Fibroblast of lung (primary cell): ENCODE data around the gene RAB20. TPM values are rescaled to one million over a fixed set of nuclear protein-coding genes. Genes with fewer than 3 reads are reported as not detected.

ENCODE experiments used
- DNase-seq, 2 donors: peaks; one replicate each; pipeline versions ENCODE4 v3.0.0 to v3.0.0-alpha.2; 2010; ENCODE audit warnings: low read depth in 2 of 2
- H2AFZ ChIP-seq: 2 replicates; pipeline ENCODE4 v1.5.1; 2012; ENCODE audit warnings: low read length, control low read depth, inconsistent platforms
- H3K27ac ChIP-seq: 2 replicates; pipeline ENCODE4 v1.5.1; 2011; ENCODE audit warnings: low read length, control low read depth; ENCODE audit not compliant: insufficient read depth
- H3K27me3 ChIP-seq: 2 replicates; pipeline ENCODE4 v1.5.1; 2011; ENCODE audit warnings: mild to moderate bottlenecking, low read length; ENCODE audit not compliant: control insufficient read depth, insufficient read depth
- H3K36me3 ChIP-seq: 2 replicates; pipeline ENCODE4 v1.5.1; 2011; ENCODE audit warnings: low read length; ENCODE audit not compliant: control insufficient read depth, insufficient read depth
- H3K4me1 ChIP-seq: 2 replicates; pipeline ENCODE4 v1.5.1; 2011; ENCODE audit warnings: low read length; ENCODE audit not compliant: control insufficient read depth, insufficient read depth; ENCODE audit errors: extremely low read depth
- H3K4me2 ChIP-seq: 2 replicates; pipeline ENCODE4 v1.5.1; 2011; ENCODE audit warnings: low read length, control low read depth; ENCODE audit not compliant: insufficient read depth; ENCODE audit errors: extremely low read depth
- H3K4me3 ChIP-seq, 4 experiments: fragments of 200-600 bp in 1 of 4; sonication (generic) in 1 of 4; replicated peaks in 1 of 4; 2 replicates each; pipeline ENCODE4 v1.5.1; 2011 to 2016; ENCODE audit warnings: low read length in 4 of 4, low read depth in 3 of 4, mild to moderate bottlenecking in 3 of 4, control low read depth in 2 of 4, inconsistent platforms in 1 of 4, mixed read lengths in 1 of 4; ENCODE audit not compliant: insufficient read depth in 1 of 4; ENCODE audit errors: control extremely low read depth in 1 of 4
- H3K79me2 ChIP-seq: 2 replicates; pipeline ENCODE4 v1.5.1; 2012; ENCODE audit warnings: mild to moderate bottlenecking, low read length, inconsistent platforms; ENCODE audit not compliant: control insufficient read depth, insufficient read depth
- H3K9ac ChIP-seq: 2 replicates; pipeline ENCODE4 v1.5.1; 2011; ENCODE audit warnings: mild to moderate bottlenecking, low read length, control low read depth; ENCODE audit not compliant: insufficient read depth
- H3K9me3 ChIP-seq: 2 replicates; pipeline ENCODE4 v1.5.1; 2012; ENCODE audit warnings: low read depth, low read length; ENCODE audit not compliant: control insufficient read depth, insufficient read depth
- H4K20me1 ChIP-seq: 2 replicates; pipeline ENCODE4 v1.5.1; 2011; ENCODE audit warnings: low read length; ENCODE audit not compliant: control insufficient read depth, insufficient read depth; ENCODE audit errors: extremely low read depth
- CTCF ChIP-seq, 2 donors: IDR thresholded peaks in 1 of 2; conservative IDR thresholded peaks in 1 of 2; 1 replicate in 1 of 2; 2 replicates in 1 of 2; pipeline ENCODE4 v1.5.1; 2011 to 2012; ENCODE audit warnings: low read length in 2 of 2, control low read depth in 1 of 2, inconsistent platforms in 1 of 2, low read depth in 1 of 2, mild to moderate bottlenecking in 1 of 2
- EZH2 ChIP-seq: IDR thresholded peaks from 2 replicates; pipeline ENCODE4 v1.5.1; 2012; ENCODE audit warnings: low read length, control low read depth, mild to moderate bottlenecking; ENCODE audit errors: missing control alignments
- polyA plus RNA-seq, 2 donors: library from polyadenylated mRNA; depleted of rRNA in 1 of 2; stranded (reverse) in 1 of 2; unstranded in 1 of 2; fragments of >200 nt; gene quantifications; 2 replicates each; pipeline ENCODE4 v1.2.1, GENCODE V29; 2011 to 2012; ENCODE audit warnings: missing spikeins in 1 of 2
- total RNA-seq: library from RNA; depleted of rRNA; stranded (reverse); fragments of >200 nt; gene quantifications from 2 replicates; pipeline ENCODE4 v1.2.1, GENCODE V29; 2014

Gene RAB20
- total and polyA plus RNA-seq, 2 donors (not counting 1 experiment from before 2014, with no cell fraction given) = 3.5 to 4.3 TPM

DNA sequence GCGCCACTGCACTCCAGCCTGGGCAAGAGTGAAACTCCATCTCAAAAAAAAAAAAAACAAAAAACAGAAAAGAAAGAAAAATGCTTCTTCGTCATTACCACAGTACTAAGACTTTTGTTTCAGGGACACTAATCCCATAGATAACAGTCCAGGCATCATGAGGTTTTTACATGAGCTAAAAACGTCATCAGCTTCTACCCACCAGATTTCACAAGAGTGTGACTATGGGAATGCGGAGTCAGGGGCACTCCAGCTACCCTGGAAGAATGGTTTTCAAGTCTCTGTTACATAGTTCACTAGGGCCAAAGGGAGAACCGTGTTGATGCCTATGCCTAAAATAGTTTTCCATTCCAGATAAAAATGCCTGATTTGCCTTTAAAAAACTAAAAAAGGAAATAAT lies 33.2 kb downstream of the RAB20 start:
- Histone ChIP-seq H3K4me1 (no peaks in the 10 kb centered on the region), H3K4me2 (no peak overlapping the region), H3K4me3 (no peak overlapping the region), H3K79me2 (no peaks in the 10 kb centered on the region), H3K36me3 (no peaks in the 10 kb centered on the region), H4K20me1 (no peaks in the 10 kb centered on the region), H3K9me3 (no peaks in the 10 kb centered on the region), H3K9ac (no peak overlapping the region), H3K27me3 (no peaks in the 10 kb centered on the region), H2AFZ (no peak overlapping the region), H3K27ac (no peak overlapping the region)
- TF ChIP-seq CTCF (conservative IDR thresholded peaks at IDR 0.05 in 1 of 2, IDR thresholded peaks at IDR 0.05 in 1 of 2; ENCODE audit: low read depth in 1 of 2, low read length in 2 of 2) (no peak), EZH2 (no peak)
- DNase-seq = peak in 1 of 2 donors; percentile 64

DNA sequence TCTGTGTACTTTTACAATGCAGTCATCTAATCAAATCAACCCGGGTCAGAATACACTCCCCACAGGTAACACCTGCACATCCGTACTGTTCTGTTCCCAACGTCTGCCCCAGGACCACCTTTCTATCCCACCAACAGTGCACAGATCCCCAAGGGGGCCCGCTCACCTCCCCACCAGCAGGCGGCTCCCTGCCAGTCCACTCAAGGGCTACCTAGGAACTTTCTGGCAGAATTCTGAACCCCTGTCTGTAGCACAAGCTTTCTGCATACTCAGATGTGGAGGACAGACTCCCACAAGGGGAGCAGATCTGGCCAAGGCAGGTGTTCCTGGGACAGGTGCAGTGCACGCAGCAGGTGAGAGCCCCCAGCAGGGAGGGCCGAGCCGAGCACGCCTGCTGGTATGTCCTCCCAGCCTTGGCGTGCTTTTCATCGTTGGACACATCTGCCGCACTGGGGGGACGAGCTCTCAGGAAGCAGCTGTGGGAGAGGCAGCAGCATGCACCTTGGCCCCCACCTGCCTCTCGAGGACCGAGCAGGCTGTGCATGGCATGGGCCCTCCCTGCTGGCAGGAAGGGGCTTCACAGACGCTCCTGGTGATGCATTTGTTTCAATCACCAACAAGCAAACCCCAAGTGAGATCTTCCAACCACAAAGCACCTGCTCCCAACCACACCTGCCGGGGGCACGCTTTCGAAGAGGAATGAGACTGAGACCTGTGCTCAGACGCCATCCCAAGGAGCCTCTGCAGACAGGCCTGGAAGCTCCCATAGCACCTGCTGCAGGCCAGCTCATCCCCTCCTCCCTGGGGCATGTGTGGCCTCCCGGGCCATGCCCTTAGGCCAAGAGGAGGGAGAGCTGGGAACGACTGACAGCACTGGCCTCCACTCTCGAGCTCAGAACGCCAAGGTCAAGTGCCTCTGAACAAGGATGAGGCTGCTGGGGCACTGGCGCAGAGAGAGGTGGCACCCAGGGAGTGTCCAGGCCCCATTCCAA lies 35.9 kb downstream of the RAB20 start:
- H3K4me1 ChIP-seq = no peaks in the 10 kb centered on the region
- no peaks in the 10 kb centered on the region for H3K36me3 ChIP-seq
- no peak overlapping the region for H3K9ac ChIP-seq
- no peak overlapping the region for H2AFZ ChIP-seq
- no peaks in the 10 kb centered on the region for H3K27me3 ChIP-seq
- H4K20me1 ChIP-seq = no peaks in the 10 kb centered on the region
- H3K27ac ChIP-seq = no peak overlapping the region
- DNase-seq = no peak
- H3K4me3 ChIP-seq = no peak overlapping the region
- H3K79me2 ChIP-seq = no peaks in the 10 kb centered on the region
- TF ChIP-seq EZH2 = no peak
- TF ChIP-seq CTCF (conservative IDR thresholded peaks at IDR 0.05 in 1 of 2, IDR thresholded peaks at IDR 0.05 in 1 of 2; ENCODE audit: low read depth in 1 of 2, low read length in 2 of 2) = no peak
- no peaks in the 10 kb centered on the region for H3K9me3 ChIP-seq
- H3K4me2 ChIP-seq = no peak overlapping the region

- Histone ChIP-seq H3K79me2 (no peaks in the 10 kb centered on the region), H3K4me3 (no peak overlapping the region), H3K27me3 (no peaks in the 10 kb centered on the region), H3K27ac (no peak overlapping the region), H4K20me1 (no peaks in the 10 kb centered on the region), H3K4me1 (no peaks in the 10 kb centered on the region), H3K9me3 (no peaks in the 10 kb centered on the region), H3K36me3 (no peaks in the 10 kb centered on the region), H3K9ac (no peak overlapping the region), H3K4me2 (no peak overlapping the region), H2AFZ (no peak overlapping the region)
- no peak for DNase-seq
- TF ChIP-seq CTCF (conservative IDR thresholded peaks at IDR 0.05 in 1 of 2, IDR thresholded peaks at IDR 0.05 in 1 of 2; ENCODE audit: low read depth in 1 of 2, low read length in 2 of 2) = no peak
Observed at GRCh38 chr13:110524541-110525257, 36.8 kb downstream of the RAB20 start.
